Adrenal gland (tissue), 12 donors: ENCODE measurements around the gene MAML3. TPM values are rescaled to one million over a fixed set of nuclear protein-coding genes. Genes with fewer than 3 reads are reported as not detected.

Experiments
- DNase-seq, 7 donors: peaks; one replicate each; pipeline ENCODE4 v3.0.0-alpha.2; 2019 to 2020
- H3K27ac ChIP-seq, 5 donors: fragments of 200-600 bp; sonication (generic) in 4 of 5; 1 replicate in 3 of 5; 2 replicates in 2 of 5; pipeline versions ENCODE4 v1.5.1 to v1.8.0; 2016 to 2020; ENCODE audit warnings: mild to moderate bottlenecking in 1 of 5
- H3K27me3 ChIP-seq: fragments of 200-600 bp; 2 replicates; pipeline ENCODE4 v1.8.0; 2021
- H3K36me3 ChIP-seq, 2 donors: fragments of 200-600 bp; replicated peaks in 1 of 2; 1 replicate in 1 of 2; 2 replicates in 1 of 2; pipeline versions ENCODE4 v1.5.1 to v1.8.0; 2018 to 2022
- H3K4me1 ChIP-seq, 2 donors: fragments of 200-600 bp; replicated peaks in 1 of 2; 1 replicate in 1 of 2; 2 replicates in 1 of 2; pipeline versions ENCODE4 v1.5.1 to v1.8.0; 2018 to 2021
- H3K4me3 ChIP-seq, 4 donors: fragments of 200-600 bp; sonication (generic) in 3 of 4; one replicate each; pipeline ENCODE4 v1.5.1; 2016 to 2018
- H3K9me3 ChIP-seq, 3 donors: fragments of 200-600 bp; sonication (generic) in 1 of 3; replicated peaks in 1 of 3; 1 replicate in 2 of 3; 2 replicates in 1 of 3; pipeline versions ENCODE4 v1.5.1 to v1.8.0; 2016 to 2021
- POLR2A ChIP-seq, 2 donors: fragments of 450-650 bp; IDR thresholded peaks; one replicate each; pipeline ENCODE4 v1.6.1; 2017; ENCODE audit warnings: antibody characterized with exemption in 2 of 2, mild to moderate bottlenecking in 2 of 2, moderate library complexity in 1 of 2
- WGBS, 4 donors: extraction: QIAGEN DNeasy Blood & Tissue Kit in 2 of 4; methylation state at CpG; one replicate each; pipeline versions ENCODE4 v1.1.5 to v1.1.7; 2013 to 2017; 5-methylcytosine and 5-hydroxymethylcytosine counted together
- intact Hi-C, 2 donors: fragments of 100-400 bp; cut with DNase I; formaldehyde crosslinking; loops; one replicate each; pipeline versions ENCODE4 v1.14.1 to v1.15.0; 2022 to 2023
- polyA plus RNA-seq, 3 donors: library from polyadenylated mRNA; stranded (reverse); fragments of 200-250 nt in 2 of 3; fragments of 350-450 nt in 1 of 3; fragmentation: Illumina TruSeq in 1 of 3; extraction: RNeasy Lipid Tissue Mini Kit (QIAGEN cat#74804) in 1 of 3; gene quantifications; one replicate each; pipeline ENCODE4 v1.2.3, GENCODE V29; 2013 to 2014
- total RNA-seq, 9 donors: library from RNA; depleted of rRNA in 4 of 9; stranded (reverse); fragments of >200 nt in 4 of 9; fragments of 120-200 nt in 1 of 9; fragmentation: NEBNext Ultra II Directional in 1 of 9; extraction: Animal tissue kit (Norgen Biotek cat#: 25700) in 1 of 9; gene quantifications; one replicate each; pipeline versions ENCODE4 v1.1.0 to v1.2.4, GENCODE V29; 2013 to 2023
- TF ChIP-seq, protein P1 (sequence below), 6 experiments: fragments of 450-650 bp in 4 of 6; fragments of 200-600 bp in 2 of 6; sonication (generic) in 1 of 6; IDR thresholded peaks; 1 replicate in 5 of 6; 2 replicates in 1 of 6; pipeline versions ENCODE4 v1.5.1 to v1.8.0; 2016 to 2021; ENCODE audit warnings: antibody characterized with exemption in 6 of 6, mild to moderate bottlenecking in 2 of 6, moderate library complexity in 1 of 6
- donor health status: healthy with polysubstance abuse.
- donor health status: Bipolar disorder and iron deficiency.
- donor health status: DM: yes; HTN: yes; CAD: no.
- donor health status: DM: no; HTN: no; CAD: no.
- donor health status: DM: no; HTN: no; CAD: no.
- donor health status: DM: yes; HTN: yes; CAD: no.

MAML3 gene
- total and polyA plus RNA-seq, 12 donors, result 2.0 to 15.9 (median 8.4) TPM

DNA sequence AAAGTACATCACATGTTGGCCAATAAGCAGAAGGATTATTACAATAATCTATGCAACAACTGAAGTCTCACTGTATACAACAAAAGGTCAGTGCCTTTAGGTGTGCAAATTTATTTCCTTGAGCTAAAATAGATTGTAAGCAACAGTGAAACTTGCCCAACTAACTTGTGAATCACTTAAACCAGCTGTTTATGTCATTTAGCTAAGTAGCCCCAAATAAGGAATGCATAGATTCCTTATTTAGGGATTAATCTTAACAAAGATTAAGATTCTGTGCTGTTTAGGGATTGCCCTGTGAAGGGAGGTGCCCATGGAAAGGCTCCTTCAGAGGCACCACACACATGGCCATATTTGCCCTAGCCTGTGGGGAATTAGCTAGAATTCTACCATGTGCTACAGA is 168.6 kb downstream of the MAML3 start:
- H3K27ac ChIP-seq, result peak overlapping the region in 4 of 5 donors; percentile 22 to 70 (median 57)
- intact Hi-C loops, result no loop called here

DNA sequence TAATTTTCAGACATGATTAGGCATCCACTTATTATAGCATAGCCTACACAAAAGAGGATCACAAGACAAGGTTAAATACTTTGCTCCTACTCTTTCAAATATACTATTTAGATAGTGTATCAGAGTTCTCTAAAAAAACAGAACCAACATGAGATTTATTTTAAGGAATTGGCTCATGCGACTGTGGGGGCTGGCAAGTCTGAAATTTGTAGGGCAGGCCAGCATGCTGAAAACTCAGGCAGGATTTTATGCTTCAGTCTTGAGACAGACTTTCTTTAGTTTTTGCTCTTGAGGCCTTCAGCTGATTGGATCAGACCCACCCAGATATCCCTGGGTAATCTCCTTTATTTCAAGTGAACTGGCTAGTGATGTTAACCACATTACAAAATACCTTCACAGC is 169.5 kb downstream of the MAML3 start:
- WGBS, 4 donors, result 67 to 79% (median 76%) methylated on average over 1 of the region's 1 CpG
- Histone ChIP-seq H3K27me3 (no peaks in the 10 kb centered on the region), H3K4me1 (peaks cover 0 to 28% of the 10 kb centered on the region in 2 donors), H3K27ac (no peak overlapping the region), H3K4me3 (no peak overlapping the region), H3K36me3 (no peaks in the 10 kb centered on the region), H3K9me3 (no peaks in the 10 kb centered on the region)
- no peak for DNase-seq
- no peak for TF ChIP-seq POLR2A (IDR thresholded peaks at IDR 0.05)
- TF ChIP-seq, protein P1, sequence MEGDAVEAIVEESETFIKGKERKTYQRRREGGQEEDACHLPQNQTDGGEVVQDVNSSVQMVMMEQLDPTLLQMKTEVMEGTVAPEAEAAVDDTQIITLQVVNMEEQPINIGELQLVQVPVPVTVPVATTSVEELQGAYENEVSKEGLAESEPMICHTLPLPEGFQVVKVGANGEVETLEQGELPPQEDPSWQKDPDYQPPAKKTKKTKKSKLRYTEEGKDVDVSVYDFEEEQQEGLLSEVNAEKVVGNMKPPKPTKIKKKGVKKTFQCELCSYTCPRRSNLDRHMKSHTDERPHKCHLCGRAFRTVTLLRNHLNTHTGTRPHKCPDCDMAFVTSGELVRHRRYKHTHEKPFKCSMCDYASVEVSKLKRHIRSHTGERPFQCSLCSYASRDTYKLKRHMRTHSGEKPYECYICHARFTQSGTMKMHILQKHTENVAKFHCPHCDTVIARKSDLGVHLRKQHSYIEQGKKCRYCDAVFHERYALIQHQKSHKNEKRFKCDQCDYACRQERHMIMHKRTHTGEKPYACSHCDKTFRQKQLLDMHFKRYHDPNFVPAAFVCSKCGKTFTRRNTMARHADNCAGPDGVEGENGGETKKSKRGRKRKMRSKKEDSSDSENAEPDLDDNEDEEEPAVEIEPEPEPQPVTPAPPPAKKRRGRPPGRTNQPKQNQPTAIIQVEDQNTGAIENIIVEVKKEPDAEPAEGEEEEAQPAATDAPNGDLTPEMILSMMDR (IDR thresholded peaks at IDR 0.05), result no peak
- intact Hi-C loops, result no loop called here

More for the DNA sequence above, 168.6 kb downstream of the MAML3 start:
- Histone ChIP-seq H3K27me3 (no peaks in the 10 kb centered on the region), H3K9me3 (no peaks in the 10 kb centered on the region), H3K36me3 (no peaks in the 10 kb centered on the region), H3K4me3 (no peak overlapping the region), H3K4me1 (peaks cover 0 to 28% of the 10 kb centered on the region in 2 donors)
- no peak for DNase-seq
- TF ChIP-seq, protein P1 (IDR thresholded peaks at IDR 0.05), result no peak
- no peak for TF ChIP-seq POLR2A (IDR thresholded peaks at IDR 0.05)

DNA sequence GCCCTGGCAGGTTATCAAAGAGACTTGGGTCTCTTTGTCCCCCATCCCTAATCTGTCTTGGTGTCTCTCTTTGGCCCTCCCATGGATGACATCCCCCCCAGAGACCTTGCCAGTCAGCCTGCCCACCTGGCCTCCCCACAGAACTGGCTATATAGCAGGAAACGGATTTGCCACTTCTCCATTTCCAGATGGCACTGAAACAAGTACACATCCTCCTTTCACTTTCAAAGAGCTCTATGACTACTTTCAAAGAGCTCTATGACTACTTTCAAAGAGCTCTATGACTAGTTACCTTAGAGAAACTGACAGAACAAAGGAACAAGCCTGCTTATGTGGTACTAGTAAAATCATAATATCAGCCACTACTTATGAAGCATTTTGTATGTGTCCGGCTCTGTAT is 175.3 kb downstream of the MAML3 start:
- intact Hi-C loops, result no loop called here
- Histone ChIP-seq H3K4me3 (no peak overlapping the region), H3K27ac (no peak overlapping the region), H3K4me1 (peaks cover 3 to 27% of the 10 kb centered on the region in 2 donors), H3K27me3 (no peaks in the 10 kb centered on the region), H3K9me3 (no peaks in the 10 kb centered on the region), H3K36me3 (no peaks in the 10 kb centered on the region)
- no peak for DNase-seq
- TF ChIP-seq, protein P1 (IDR thresholded peaks at IDR 0.05), result no peak
- 80 to 86% (median 83%) methylated on average over 2 of the region's 2 CpGs for WGBS, 4 donors

DNA sequence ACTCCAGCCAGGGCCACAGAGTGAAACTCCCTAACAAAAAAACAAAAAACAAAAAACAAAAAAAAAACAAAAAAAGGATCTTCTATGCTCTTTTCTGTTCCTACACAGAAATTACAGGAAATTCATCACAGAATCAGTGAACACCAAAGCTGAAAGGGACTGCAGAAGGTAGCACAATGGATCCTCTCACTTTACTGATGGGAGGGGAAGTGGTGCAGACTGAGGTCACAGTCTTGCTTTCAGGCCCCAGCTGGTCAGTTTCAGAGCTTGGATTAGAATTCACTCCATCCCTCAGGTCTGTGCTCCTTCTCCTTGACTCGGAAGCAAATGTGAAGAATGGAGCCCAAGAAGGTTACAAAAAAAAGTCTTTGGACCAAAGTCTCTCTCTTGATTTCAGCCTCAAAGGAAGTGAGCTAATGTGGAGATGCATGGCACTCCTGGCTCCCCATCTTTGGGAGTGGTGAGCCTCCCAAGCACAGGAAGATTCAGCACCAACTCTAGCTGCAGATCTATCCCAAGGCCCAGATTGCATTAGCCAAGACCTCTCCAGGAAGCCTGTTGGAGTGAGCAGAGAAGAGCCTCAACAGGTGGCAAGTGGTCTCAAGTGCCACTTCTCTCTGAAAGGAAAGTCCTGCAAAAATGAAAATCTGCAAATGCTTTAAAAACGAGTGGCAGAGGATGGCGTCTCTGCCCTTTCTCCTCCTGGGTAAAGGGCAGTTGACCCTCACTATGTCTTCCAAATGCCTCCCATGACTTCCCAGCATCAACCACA is 176.0 kb downstream of the MAML3 start:
- intact Hi-C loops, result no loop called here
- no peaks in the 10 kb centered on the region for H3K36me3 ChIP-seq
- DNase-seq, result no peak
- no peaks in the 10 kb centered on the region for H3K27me3 ChIP-seq
- TF ChIP-seq, protein P1 (IDR thresholded peaks at IDR 0.05), result no peak
- TF ChIP-seq POLR2A (IDR thresholded peaks at IDR 0.05), result no peak
- peaks cover 3 to 27% of the 10 kb centered on the region in 2 donors for H3K4me1 ChIP-seq
- no peaks in the 10 kb centered on the region for H3K9me3 ChIP-seq
- 79 to 86% (median 82%) methylated on average over 3 of the region's 3 CpGs for WGBS, 4 donors
- H3K4me3 ChIP-seq, result no peak overlapping the region
- no peak overlapping the region for H3K27ac ChIP-seq
